Measurements from ENCODE around the gene SYT15.
A peak's percentile ranks its signal among the peaks of the same experiment; 100 is the strongest.
"Not testable (repeated sequence)": the region's sequence is repeated elsewhere in the genome, so short reads cannot be mapped to it uniquely, and the experiment has no call there.

The SYT15 gene

DNA sequence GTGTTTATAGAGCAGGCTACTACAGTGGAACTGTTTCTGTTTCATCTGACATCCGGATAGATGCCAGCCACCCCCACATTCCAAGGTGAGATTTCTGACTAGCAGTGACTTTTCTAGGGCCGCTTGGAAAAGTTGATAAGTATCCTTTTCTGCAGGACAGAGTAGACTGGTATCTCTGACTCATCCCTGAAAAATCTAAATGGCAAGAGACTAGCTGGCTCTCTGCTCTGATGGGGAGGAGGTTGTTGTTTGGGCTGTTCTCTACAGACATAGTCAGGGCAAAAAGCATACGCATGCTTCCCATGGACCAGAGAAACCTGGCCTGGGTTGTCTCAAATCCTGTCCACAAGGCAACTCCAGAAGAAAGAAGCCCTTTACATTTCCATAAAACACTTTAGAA lies 10.7 kb downstream of the SYT15 start:
- DNase-seq (ENCODE audit: low read depth): not testable (repeated sequence)

DNA sequence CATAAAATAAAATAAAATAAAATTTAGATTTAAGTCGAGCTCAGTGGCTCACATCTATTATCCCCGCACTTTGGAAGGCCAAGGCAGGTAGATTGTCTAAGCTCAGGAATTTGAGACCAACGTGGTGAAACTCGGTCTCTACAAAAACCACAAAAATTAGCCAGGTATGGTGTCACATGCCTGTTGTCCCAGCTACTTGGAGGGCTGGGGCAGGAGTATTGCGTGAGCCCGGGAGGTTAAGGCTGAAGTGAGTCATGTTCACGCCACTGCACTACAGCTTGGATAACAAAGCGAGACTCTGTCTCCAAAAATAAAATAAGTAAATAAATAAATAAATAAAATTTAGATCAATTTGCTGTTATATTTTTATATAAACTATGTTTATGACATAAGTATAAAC lies 12.1 kb downstream of the SYT15 start:
- DNase-seq (ENCODE audit: low read depth): not testable (repeated sequence)

DNA sequence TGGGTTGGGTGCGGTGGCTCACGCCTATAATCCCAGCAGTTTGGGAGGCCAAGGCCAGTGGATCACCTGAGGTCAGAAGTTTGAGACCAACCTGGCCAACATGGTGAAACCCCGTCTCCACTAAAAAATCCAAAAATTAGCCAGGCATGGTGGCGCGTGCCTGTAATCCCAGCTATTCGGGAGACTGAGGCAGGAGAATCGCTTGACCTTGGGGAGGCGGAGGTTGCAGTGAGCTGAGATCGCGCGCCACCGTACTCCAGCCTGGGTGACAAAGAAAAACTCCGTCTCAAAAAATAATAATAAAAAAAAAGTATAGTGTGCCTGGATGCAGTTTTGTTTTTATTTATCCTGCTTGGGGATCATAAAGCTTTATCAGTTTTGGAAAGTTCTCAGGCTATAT lies 14.4 kb downstream of the SYT15 start:
- not testable (repeated sequence) for DNase-seq (ENCODE audit: low read depth)

DNA sequence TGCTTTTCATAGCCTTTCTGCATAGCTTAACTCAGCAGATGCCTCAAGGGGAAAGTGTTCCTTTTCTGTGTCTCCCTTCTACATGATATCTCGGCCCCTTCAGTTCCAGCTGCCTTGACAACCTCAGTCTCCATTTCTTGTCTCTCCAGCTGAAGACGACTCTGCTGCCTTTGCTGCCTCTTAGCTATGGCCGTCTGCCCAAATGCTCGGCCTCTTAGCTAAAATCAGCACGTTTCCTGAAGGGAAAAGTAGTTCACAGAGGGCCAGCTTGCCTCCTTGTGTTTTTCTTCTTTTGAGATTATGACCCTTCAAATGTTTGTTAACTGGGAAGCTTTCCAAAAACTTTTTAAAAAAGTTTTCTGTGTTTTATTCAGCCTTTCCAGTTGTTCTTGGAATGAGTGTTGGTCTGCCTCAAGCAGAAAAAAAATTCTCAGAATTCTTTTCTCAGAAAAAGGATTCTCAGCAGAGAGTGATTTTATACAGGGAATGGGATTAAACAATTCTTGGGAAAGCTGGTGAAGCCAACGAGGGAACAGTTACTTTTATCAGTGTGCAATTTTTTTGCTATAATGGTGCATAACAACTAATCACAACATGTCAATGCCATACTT lies 15.6 kb downstream of the SYT15 start:
- DNase-seq (ENCODE audit: low read depth): not testable (repeated sequence)

DNA sequence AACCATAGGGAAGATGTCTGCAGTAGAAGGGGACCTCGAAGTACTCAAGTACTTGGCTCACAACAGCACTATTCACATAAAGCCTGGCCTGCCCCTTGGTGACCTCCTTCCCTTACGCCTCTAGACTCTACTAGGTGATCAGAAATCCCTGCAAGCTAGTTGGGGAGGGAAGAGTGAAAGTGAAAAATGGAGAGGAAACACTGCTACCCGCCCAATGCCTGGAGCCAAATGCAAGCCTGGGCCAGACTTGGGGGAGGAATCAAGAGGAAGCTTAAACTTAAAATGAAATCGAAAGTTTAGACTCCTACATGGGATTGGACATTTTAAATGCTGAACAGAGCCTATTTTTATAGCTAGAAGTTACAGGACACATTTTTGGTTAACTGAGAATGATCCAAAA lies 17.6 kb downstream of the SYT15 start:
- DNase-seq (ENCODE audit: low read depth): not testable (repeated sequence)

DNA sequence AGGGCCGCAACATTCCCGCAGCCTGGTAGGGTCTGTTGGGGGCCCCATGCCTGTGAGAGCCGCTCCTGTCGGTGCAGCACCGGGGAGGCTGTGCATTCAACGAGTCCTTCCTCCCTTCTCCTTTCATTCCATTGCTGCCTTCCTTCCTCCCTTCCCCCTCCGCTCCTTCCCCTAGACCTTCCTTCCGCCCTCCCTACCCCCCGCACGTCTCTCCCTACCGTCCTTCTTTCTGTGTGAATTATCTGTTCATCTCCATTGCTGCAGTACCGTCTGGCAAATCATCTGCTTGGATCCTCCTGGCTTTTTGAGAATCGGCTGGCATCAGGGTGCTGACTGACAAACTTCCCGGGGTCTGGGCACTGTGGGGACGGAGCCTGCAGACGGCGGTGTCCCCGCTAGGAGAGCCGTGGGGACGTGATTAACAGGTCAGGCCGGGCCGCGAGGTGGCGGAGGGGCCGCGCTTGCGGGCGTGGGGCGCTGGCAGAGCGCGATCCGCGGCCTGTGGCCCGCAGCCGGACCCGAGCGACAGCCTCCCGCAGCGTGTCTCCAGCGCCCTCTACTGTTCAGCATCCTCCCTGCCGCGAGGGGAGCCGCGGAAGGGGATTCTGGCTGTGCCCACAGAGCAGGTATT lies 18.8 kb downstream of the SYT15 start:
- not testable (repeated sequence) for DNase-seq (ENCODE audit: low read depth)

DNA sequence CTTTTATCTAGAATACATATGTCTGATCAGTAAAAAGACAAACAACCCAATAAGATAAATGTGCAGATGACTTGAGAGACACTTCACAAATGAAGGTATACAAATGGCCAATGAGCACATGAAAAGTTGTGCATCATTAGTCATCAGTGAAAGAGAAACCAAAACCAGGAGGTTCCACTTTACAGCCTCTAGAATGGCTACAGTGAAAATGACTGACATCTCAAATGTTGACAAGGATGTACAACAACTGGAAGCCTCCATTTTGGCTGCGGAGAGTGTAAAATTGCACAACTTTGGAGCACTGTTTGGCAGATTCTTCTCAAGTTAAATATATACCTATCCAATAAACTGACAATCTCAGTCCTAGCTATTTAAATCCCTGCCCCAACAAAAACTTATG lies 21.6 kb downstream of the SYT15 start:
- DNase-seq (ENCODE audit: low read depth): not testable (repeated sequence)

DNA sequence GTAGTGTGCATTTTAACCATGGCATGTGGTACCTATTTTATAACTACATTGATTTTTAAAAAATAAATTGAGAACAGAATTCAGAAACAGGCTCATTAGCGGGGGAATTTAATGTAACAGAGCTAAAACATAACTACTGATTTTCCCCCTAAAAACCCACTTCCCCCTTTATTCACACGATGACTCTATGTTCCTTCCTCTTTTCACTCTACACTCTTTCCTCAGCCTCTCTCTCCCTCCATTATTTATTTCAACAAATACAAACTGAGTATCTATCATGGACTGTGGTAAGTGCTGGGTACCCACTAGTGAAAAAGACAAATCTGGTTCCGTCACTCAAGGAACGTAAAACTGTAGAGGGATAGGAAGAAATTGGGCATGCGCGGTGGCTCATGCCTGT lies 36.6 kb downstream of the SYT15 start:
- DNase-seq (ENCODE audit: low read depth): not testable (repeated sequence)

DNA sequence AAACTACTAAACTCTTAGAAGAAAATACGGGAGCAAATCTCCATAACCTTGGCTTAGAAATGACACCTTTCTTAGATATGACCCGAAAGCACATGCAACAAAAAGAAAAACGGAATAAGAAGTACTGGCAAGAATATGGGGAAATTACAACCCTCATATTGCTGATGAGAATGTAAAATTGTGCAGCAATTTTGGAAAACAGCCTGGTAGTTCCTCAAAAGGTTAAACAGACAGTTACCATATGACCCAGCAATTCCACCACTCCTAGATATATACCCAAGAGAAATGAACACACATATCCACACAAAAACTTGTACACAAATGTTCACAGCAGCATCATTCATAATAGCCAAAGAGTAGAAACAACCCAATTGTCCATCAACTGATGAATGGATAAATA lies 37.3 kb downstream of the SYT15 start:
- not testable (repeated sequence) for DNase-seq (ENCODE audit: low read depth)

DNA sequence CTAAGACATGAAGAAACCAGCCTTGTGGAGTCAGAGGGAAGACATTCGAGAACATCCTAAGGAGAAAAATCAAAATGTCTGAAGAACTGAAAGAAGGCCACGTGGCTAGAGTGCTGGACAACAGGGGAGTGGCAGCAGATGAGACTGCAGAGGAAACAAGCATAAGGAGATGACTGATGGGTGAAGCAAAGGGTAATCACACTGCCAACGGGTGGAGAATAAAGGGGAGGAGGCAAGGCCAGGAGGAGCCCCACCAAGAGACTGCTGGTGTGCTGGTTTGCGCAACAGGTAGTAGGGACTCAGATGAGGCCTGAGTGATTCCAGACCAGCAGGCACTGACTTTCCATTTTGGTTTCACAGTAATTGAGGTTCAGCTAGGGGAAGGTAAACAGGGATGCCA lies 38.2 kb downstream of the SYT15 start:
- DNase-seq (ENCODE audit: low read depth): not testable (repeated sequence)

DNA sequence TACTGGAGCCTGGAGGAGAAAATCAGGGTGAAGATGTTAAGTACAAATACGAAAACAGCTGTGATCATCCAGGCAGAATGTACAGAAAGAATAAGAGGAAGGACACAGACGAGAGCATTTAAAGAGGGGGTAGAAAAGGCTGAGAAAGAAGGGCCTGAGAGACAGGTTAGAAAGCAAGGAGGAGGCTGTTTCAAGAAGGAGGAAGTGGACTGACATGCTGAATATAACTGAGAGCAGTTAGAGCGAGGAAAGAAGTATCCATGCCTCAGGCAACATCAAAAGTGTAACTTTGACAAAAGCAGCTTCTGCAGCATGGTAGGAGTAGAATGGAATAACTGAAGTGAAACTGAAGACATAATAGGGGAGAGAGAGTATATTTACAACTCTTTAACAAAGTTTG lies 39.0 kb downstream of the SYT15 start:
- not testable (repeated sequence) for DNase-seq (ENCODE audit: low read depth)

DNA sequence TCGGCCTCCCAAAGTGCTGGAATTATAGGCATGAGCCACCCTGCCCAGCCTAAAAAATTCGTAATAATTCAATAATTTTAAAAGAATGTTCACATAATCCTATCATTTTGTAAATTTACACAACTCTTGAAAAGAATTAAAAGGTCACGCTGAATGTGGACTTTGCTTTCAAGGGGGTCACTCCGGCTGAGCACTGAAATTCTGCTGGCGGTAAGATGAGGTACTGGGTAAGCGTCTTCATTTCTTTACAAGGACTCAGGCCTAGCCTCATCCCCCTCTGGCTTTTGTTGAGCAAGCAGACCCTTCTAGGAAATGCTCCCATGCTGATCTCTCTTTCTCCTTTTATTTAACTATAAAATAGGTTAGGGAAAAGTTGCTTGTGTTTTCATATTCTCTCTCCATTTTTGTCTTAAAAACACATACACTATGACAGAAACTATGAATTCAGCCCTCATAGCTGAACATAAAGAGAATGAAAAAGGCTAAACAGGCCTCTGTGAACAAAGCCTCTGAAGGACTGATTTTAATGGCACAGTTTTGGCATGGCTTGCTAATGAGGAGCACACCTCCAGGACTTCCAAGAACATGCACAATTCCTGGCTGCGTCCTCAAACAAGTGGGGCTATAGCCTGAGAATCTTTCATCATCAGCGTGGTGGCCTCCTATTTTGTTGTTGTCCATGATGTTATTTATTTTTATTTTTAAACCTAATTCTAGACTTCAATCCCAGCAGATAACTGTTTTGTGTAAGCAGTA lies 45.1 kb downstream of the SYT15 start:
- not testable (repeated sequence) for DNase-seq (ENCODE audit: low read depth)

DNA sequence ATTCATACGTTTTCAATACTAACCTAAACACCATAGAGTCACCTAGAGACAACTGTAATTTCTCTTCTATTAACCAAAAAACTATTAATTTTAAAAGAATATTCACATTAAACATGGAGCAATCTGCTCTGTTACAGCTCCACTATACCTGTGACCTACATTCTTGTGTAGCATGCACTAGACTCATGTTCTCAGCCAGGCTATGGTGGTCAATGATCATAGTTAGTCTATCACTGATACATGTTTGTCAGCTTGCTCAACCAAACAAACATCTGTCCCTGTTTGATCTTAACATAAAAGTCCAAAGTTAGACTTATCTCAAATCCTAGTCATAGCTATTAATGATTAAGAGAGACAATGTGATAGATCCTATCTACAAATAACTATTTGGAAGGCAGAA lies 50.9 kb downstream of the SYT15 start:
- not testable (repeated sequence) for DNase-seq (ENCODE audit: low read depth)

DNA sequence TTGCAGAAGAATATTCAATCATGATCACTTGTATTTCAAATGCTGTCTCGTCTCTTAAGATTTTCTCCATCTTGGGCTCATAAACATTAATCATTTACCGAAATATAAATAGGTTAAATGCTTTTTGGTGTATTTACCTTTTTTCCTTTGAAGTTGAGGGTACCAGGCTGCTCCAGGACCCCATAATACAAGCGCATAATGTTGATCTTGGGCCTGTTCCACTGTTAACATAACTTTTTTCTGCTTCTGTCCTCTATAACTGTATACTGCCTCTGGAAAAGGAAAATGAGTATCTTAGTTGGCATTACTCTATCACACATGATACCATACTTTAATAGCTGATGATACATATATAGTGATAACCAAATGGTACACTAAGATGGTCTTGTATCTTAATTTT lies 51.9 kb downstream of the SYT15 start:
- DNase-seq (ENCODE audit: low read depth): not testable (repeated sequence)

DNA sequence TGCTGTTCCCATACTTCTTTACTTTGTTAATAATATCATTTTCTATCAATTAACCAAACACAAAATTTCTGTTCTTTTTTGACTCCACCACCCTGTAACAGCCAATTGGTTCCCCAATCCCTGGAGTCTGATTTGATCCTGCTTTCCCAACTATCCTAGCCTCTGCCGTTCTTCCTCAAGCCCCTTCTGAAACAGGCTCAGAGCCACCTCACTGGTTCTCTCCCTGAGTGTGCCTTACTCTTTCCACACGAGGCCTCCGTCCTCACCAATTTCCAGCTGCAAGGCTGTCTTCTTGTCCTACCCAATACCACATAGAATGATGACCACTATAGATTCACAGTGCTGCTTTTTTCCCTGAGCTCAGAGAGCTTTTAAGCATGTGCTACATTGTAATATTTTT lies 52.8 kb downstream of the SYT15 start:
- DNase-seq (ENCODE audit: low read depth): not testable (repeated sequence)

DNA sequence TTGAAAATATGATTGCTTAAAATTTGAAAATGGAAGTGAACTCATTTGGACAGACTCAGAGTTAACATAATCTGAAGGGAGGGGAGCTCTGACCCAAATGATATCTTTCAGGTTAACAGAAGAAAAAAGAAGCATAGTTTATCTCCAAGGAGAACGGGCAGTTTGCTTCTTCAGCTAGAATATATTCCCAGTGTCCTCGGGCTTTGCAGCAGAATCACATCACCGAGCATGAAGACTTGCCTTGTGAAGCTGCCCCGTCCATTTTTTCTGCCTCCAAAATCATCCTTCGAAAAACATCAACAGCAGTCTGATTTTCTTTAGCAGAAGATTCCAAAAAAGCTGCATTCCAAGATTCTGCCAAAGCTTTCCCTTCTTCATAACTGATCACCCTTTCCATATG lies 55.8 kb downstream of the SYT15 start:
- not testable (repeated sequence) for DNase-seq (ENCODE audit: low read depth)

DNA sequence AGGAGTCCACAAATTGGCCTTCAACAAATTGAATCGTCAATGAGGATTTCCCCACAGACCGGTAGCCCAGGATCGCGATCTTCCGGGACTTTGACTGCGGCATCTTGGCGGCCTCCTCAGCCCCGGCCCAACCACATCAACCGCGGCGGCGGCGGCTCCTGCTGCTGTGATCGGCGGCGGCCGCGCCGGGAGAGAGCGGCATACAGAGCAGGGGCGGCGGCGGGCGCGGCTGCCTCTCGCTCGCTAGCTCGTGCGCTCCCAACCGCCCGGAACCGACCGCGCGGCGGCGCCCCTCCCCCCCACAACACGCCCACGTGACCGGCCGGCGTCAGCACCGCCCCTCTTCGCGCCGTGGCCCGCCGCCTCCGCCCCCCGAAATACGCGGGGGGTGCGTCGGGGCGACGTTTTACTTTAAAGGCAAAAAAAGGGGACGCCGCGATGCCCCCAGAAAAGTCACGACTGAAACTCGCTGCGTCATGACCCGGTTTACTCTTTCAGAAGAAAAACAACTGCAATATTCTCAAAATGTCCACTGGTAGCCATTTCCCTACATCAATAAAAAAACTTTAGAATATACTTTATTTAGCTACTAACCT lies 56.5 kb downstream of the SYT15 start:
- not testable (repeated sequence) for DNase-seq (ENCODE audit: low read depth)

DNA sequence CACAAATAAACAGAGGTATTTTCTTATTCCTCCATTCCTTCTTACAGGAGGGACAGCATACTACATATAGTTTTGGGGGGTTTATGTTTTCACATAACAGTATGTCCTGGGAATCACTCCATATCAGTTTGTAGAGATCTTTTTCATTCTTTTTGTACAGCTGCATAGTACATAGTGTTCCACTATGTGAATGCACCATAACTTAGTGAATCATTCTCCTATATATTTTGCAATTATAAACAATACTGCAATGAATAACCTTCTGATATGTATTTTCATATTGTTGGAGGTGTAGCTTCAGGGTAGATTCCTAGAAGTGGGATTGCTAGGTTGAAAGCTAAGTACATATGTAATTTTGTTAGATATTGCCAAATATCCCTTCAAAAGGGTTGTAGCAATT lies 61.1 kb downstream of the SYT15 start:
- peak; percentile 41 for DNase-seq (ENCODE audit: low read depth)

Data from iris pigment epithelial cell (primary cell).